ENCODE results near the gene BEX4. TPM values are rescaled to one million over a fixed set of nuclear protein-coding genes. Genes with fewer than 3 reads are reported as not detected.

The BEX4 gene
- total and polyA plus RNA-seq, 7 experiments from 2014 or later = 8.8 to 120 (median 45.7) TPM

Other genes with a start within 250 kb of the BEX4 start
- gene BEX1, start 150.9 kb upstream of the BEX4 start, total RNA-seq = 1 to 10 TPM in 2 of 5 experiments, under 1 TPM in 1, not detected in 2; 0.43 to 1.5 (median 1.0) TPM
- under 1 TPM; 0.25 to 0.49 TPM for gene BEX1, start 150.9 kb upstream of the BEX4 start, polyA plus RNA-seq
- not detected for gene NXF3, start 122.0 kb upstream of the BEX4 start, total RNA-seq
- not detected for gene NXF3, start 122.0 kb upstream of the BEX4 start, polyA plus RNA-seq
- 10 to 100 TPM; 12.2 to 35.0 (median 33.2) TPM for gene TCEAL8, start 40.0 kb downstream of the BEX4 start, total RNA-seq
- 10 to 100 TPM; 71.4 to 82.3 TPM for gene TCEAL8, start 40.0 kb downstream of the BEX4 start, polyA plus RNA-seq
- not detected for gene TCEAL5, start 61.6 kb downstream of the BEX4 start, total RNA-seq
- gene TCEAL5, start 61.6 kb downstream of the BEX4 start, polyA plus RNA-seq = not detected
- 10 to 100 TPM in 4 of 5 experiments, 1 to 10 TPM in 1; 4.8 to 48.5 (median 42.1) TPM for gene BEX2, start 95.9 kb downstream of the BEX4 start, total RNA-seq
- gene BEX2, start 95.9 kb downstream of the BEX4 start, polyA plus RNA-seq = 100 to 1,000 TPM in 1 of 2 donors, 10 to 100 TPM in 1; 92.5 to 126 TPM
- not detected for gene TCEAL7, start 115.1 kb downstream of the BEX4 start, total RNA-seq
- gene TCEAL7, start 115.1 kb downstream of the BEX4 start, polyA plus RNA-seq = not detected
- 1 to 10 TPM in 4 of 5 experiments, under 1 TPM in 1; 0.51 to 4.2 (median 1.1) TPM for gene TCEAL9, start 141.4 kb downstream of the BEX4 start, total RNA-seq
- gene TCEAL9, start 141.4 kb downstream of the BEX4 start, polyA plus RNA-seq = 1 to 10 TPM in 1 of 2 donors, under 1 TPM in 1; 0.53 to 5.8 TPM
- 10 to 100 TPM in 3 of 5 experiments, 1 to 10 TPM in 2; 5.9 to 75.5 (median 28.0) TPM for gene BEX3, start 161.4 kb downstream of the BEX4 start, total RNA-seq
- 100 to 1,000 TPM; 157 to 192 TPM for gene BEX3, start 161.4 kb downstream of the BEX4 start, polyA plus RNA-seq

Data from naive thymus-derived CD4-positive, alpha-beta T cell (primary cell).